Posterior cingulate gyrus (tissue), 11 donors: ENCODE results near the gene MRPL50.

Experiments
- DNase-seq, 10 donors: peaks; one replicate each; pipeline versions ENCODE4 v3.0.0 to v3.0.0-alpha.2; 2020 to 2021; ENCODE audit warnings: mixed read lengths in 3 of 10
- intact Hi-C: fragments of 100-400 bp; cut with DNase I; formaldehyde crosslinking; loops from one replicate; pipeline ENCODE4 v1.15.1; 2023

MRPL50 gene

GRCh38 chr9:101381833-101382342 lies 16.5 kb downstream of the MRPL50 start:
- intact Hi-C loops, result no loop called here
- DNase-seq, result no peak

DNA sequence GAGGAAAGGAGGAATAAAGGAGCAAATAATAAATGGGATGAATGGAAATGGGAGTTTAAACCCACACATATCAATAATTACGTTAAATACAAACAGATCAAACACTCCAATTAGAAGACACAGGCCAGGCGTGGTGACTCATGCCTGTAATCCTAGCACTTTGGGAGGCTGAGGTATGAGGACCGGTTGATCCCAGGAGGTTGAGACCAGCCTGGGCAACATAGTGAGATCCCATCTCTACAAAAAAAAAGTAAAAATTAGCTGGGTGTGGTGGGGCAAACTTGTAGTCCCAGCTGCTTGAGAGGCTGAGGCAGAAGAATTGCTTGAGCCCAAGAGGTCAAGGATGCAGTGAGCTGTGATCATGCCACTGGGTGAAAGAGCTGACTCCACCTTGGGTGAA lies 17.3 kb downstream of the MRPL50 start:
- intact Hi-C loops, result no loop called here

GRCh38 chr9:101380295-101380694 lies 18.1 kb downstream of the MRPL50 start:
- no peak for DNase-seq
- intact Hi-C loops, result no loop called here

More for the DNA sequence above, 17.3 kb downstream of the MRPL50 start:
- DNase-seq, result no peak

GRCh38 chr9:101376111-101376848 lies 22.1 kb downstream of the MRPL50 start:
- intact Hi-C loops, result no loop called here
- peak in 9 of 10 donors; percentile 16 to 95 (median 83) for DNase-seq

- DNase-seq, result peak in 8 of 10 donors; percentile 34 to 90 (median 45)
- intact Hi-C loops, result no loop called here
Measured at GRCh38 chr9:101375546-101375945, 22.9 kb downstream of the MRPL50 start.

- intact Hi-C loops, result no loop called here
- DNase-seq, result no peak
Measured at GRCh38 chr9:101372327-101373118, 25.9 kb downstream of the MRPL50 start.

DNA sequence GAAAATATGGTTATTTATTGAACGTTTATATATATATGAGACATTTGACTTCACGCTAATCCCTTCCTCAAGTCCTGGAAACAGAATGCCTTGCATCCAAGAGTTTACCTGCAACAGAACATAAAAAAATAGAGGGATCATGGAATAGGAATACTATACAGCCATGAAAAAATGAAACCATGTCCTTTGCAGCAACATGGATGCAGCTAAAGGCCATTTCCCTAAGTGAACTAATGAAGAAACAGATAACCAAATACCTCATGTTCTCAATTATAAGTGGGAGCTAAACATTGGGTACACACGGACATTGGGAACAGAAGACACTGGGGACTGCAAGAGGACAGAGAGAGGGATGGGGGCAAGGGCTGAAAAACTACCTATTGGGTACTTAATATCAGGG lies 26.6 kb downstream of the MRPL50 start:
- intact Hi-C loops, result no loop called here

GRCh38 chr9:101369884-101370531 lies 28.4 kb downstream of the MRPL50 start:
- no peak for DNase-seq
- intact Hi-C loops, result no loop called here

More for the DNA sequence above, 26.6 kb downstream of the MRPL50 start:
- no peak for DNase-seq

DNA sequence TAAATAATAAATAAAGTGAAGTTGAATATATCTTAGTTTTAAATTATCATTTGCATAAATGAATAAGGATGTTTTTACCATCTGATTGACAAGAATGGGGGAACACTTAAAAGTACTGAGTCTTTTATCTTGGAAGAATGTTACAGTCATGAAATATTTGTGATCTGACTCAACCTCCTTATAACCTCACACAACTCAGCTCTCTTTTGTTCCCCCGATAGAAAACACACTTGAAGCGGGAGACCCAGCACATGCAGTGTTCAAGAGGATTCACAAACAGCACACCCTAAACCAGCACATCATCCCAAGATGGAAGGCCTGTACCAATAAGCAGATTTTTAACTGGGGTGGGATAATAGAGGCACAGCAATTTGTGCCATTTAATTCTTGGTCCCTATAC lies 29.1 kb downstream of the MRPL50 start:
- intact Hi-C loops, result no loop called here
- DNase-seq, result no peak

DNA sequence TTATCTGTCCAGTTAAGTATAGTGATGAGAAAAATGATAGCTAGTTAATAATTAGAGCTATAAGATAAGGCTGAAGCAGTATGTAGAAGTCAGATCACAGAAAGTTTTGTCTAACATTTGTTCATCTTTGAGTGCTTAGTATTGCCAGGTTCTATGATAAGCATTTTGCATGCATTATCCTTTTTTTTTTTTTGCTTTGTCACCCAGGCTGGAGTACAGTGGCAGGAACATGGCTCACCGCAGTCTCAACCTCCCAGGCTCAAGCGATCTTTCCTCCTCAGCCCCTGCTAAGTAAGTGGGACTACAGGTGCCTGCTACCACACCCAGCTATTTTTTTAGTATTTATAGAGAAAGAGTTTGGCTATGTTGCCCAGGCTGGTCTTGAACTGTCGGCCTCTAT lies 31.1 kb downstream of the MRPL50 start:
- intact Hi-C loops, result no loop called here
- DNase-seq, result no peak

DNA sequence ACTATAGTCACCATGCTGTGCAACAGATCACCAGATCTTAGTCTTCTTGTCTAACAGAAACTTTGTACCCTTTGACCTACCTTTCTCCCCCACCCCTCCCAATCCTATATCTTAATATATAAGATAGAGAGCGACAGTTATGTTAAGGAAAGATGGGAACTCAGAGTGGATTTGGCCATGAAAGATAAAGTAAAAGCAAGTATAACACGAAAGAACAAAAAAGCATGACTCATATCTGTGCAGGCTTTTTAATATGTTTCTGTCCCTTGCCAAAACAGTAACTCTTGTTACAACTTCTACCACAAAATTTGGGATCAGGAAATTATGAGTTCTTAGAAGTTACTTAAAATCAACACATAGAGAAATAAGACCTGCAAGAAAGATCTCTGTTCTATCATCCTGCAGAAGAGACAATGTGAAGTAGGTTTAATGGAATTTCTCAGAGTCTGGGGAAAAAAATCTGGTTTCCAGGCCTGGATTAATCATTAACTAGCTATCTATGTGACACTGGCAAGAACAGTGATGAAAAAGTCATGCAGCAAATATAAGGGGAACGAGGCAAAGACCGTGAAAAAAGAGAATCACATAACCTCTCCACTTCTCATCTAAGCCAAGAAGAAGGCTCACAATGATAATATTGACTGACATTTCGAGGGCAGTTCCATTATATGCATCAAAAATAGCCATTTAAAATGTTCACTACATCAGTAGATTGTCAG lies 32.2 kb downstream of the MRPL50 start:
- intact Hi-C loops, result no loop called here
- no peak for DNase-seq

DNA sequence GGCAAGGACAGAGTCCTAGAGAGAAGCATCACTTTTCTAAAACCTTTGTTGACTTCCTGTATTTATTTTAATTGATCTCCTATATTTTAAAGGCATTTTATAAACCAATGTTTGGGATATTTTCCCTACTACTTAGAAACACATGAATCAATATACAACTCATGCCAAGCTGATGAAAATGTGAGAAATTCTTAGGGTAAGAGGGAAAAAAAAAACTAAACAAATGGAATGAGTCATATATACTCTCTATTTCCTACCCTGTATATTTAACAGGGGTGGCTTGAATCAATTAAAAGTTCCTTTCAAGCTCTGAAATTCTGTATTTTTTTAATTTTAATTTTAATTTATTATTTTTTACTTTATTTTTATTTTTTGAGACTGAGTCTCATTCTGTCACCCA lies 33.2 kb downstream of the MRPL50 start:
- intact Hi-C loops, result no loop called here
- no peak for DNase-seq

DNA sequence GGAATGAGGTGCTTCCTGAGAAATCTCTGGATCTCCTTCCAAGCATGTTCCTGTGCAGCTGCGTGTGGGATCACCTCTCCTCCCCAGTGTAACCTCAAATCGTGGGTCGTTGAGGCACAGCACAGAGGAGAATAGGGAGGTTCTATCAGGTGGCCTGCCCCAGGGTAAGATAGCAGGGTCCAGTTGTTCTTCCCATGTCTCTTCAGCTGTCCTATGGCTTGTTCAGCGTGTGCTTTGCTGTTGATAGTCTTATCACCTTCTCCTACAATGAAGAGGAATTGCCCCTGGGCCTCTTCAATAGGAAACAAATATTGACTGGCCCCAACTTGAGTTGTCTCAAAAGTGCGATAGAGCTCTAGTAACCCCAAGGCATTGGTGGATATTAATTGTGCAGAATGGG lies 36.0 kb downstream of the MRPL50 start:
- intact Hi-C loops, result no loop called here

GRCh38 chr9:101360647-101361046 lies 37.8 kb downstream of the MRPL50 start:
- intact Hi-C loops, result no loop called here
- DNase-seq, result no peak

More for the DNA sequence above, 36.0 kb downstream of the MRPL50 start:
- DNase-seq, result no peak

DNA sequence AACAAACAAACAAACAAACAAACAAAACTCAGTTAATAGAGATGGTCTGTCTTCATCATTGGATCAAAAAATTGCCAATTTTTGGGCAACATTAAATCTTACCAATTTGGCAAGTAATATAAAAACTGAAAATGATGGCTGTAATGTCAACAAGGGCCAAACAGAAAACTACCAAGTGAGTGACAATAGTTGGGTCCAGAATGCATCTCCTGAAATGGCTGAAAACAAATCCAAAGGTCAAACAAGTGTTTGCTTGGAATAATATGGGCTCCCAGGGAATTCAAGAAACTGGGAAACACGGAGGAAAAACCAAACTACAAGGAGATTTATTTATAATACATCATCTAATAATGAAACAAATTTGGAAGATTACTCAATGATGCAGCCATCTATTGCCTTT lies 38.7 kb downstream of the MRPL50 start:
- DNase-seq, result no peak
- intact Hi-C loops, result no loop called here

DNA sequence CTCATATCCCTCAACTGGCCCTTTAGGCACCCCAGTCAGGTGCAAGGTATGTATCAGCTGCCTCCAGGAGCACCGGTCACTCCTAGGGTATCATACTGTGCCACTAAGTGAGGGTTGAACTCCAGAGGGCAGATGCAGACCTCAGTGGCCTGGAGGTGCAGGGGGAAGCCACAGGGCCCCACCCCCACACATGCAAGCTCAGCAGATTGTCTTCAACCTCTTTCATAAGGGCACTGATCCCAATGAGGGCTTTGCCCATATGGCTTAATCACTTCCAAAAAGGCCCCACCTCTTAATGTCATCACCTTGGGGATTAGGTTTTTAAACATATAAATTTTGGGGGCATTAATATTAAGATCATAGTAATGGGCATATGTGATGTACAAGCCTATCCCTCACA lies 41.8 kb downstream of the MRPL50 start:
- DNase-seq, result no peak
- intact Hi-C loops, result no loop called here

GRCh38 chr9:101354765-101355708 lies 43.4 kb downstream of the MRPL50 start:
- DNase-seq, result no peak
- intact Hi-C loops, result no loop called here

DNA sequence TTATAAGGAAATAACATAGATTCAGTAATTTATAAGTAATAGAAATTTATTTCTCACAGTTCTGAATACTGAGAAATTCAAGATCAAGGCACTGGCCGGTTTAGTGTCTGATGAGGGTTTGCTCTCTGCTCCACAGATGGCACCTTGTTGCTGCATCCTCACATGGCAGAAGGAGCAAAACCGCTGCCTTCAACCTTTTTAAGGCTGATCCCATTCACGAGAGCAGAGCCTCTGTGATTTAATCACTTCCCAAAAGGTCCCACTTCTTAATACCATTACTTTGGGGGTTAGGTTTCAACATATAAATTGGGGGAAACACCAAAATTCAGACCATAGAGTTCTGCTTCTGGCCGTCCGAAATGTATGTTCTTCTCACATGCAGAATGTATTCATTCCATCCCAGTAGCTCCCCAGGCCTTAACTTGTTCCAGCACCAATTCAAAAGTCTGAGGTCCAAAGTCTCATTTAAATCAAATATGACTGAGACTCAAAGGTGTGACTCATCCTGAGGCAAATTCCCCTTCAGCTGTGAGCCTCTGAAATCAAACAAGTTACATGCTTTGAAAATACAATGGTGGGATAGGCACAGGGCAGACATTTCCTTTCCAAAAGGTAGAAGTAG lies 44.2 kb downstream of the MRPL50 start:
- intact Hi-C loops, result no loop called here
- no peak for DNase-seq

DNA sequence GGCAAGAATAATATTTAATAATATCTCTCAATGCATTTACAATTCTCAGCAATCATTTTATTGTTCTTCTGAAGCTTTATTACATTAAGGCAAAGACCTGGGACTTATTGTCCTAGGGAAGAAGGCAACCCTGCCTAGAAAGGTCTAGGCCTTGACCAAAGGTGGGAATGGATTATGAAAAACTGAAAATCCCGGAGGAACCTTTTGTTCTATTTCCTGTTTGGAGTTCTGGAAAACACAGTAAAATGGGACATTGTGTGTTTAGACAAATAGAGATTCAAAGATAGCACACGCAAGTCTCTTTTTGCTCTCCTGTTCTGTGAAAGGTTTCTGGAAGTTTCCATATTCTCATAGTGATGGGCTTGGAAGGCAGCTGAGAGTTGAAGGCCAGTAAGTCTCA lies 44.7 kb downstream of the MRPL50 start:
- intact Hi-C loops, result no loop called here
- DNase-seq, result no peak
